CD4-positive, alpha-beta T cell (primary cell): ENCODE results near the gene DDX59. TPM values are rescaled to one million over a fixed set of nuclear protein-coding genes. Genes with fewer than 3 reads are reported as not detected.

Source experiments
- ATAC-seq: fragments of 200-7000 bp; cut with Tn5 transposase; one replicate; pipeline ENCODE4 v1.10.0; 2022; ENCODE audit warnings: mild to moderate bottlenecking; ENCODE audit not compliant: poor library complexity
- CTCF ChIA-PET: fragments of 350-600 bp; sonication (Branson Sonifier 250); formaldehyde crosslinking; loops from one replicate; lab custom pipeline; 2021; ENCODE audit warnings: antibody characterized with exemption, inconsistent platforms; lab: Charles Lee
- POLR2A ChIA-PET: fragments of 350-600 bp; sonication (Branson Sonifier 250); formaldehyde crosslinking; loops from one replicate; lab custom pipeline; 2021; ENCODE audit warnings: antibody characterized with exemption, inconsistent platforms; lab: Charles Lee
- DNase-seq, 14 experiments: peaks; one replicate each; pipeline ENCODE4 v3.0.0-alpha.2; 2013 to 2020; ENCODE audit warnings: mixed read lengths in 2 of 14
- H3K27ac ChIP-seq, 2 donors: one replicate each; pipeline versions ENCODE4 v1.5.1 to v1.7.0; 2013; ENCODE audit warnings: low read length in 2 of 2, low read depth in 1 of 2, mild to moderate bottlenecking in 1 of 2
- H3K27me3 ChIP-seq, 2 experiments: 1 replicate in 1 of 2; 2 replicates in 1 of 2; pipeline versions ENCODE4 v1.6.1 to v1.7.0; 2013; ENCODE audit warnings: low read length in 2 of 2, control low read depth in 1 of 2, mild to moderate bottlenecking in 1 of 2, moderate library complexity in 1 of 2; ENCODE audit not compliant: insufficient read depth in 2 of 2, control insufficient read depth in 1 of 2
- H3K36me3 ChIP-seq: one replicate; pipeline ENCODE4 v1.6.1; 2013; ENCODE audit warnings: low read length, control low read depth; ENCODE audit not compliant: insufficient read depth
- H3K4me1 ChIP-seq: one replicate; pipeline ENCODE4 v1.6.1; 2013; ENCODE audit warnings: low read length, control low read depth; ENCODE audit not compliant: insufficient read depth
- H3K4me3 ChIP-seq: one replicate; pipeline ENCODE4 v1.5.1; 2013; ENCODE audit warnings: mild to moderate bottlenecking, low read length, moderate library complexity
- H3K9me3 ChIP-seq, 2 experiments: 1 replicate in 1 of 2; 2 replicates in 1 of 2; pipeline versions ENCODE4 v1.6.1 to v1.7.0; 2013; ENCODE audit warnings: low read length in 2 of 2, mild to moderate bottlenecking in 2 of 2, control low read depth in 1 of 2, moderate library complexity in 1 of 2; ENCODE audit not compliant: control insufficient read depth in 1 of 2, insufficient read depth in 1 of 2
- H3K27ac Mint-ChIP-seq: one replicate; pipeline ENCODE4 v1.8.0; 2020; ENCODE audit warnings: mixed read lengths
- H3K27me3 Mint-ChIP-seq: one replicate; pipeline ENCODE4 v1.8.0; 2021; ENCODE audit warnings: mixed read lengths
- H3K36me3 Mint-ChIP-seq: one replicate; pipeline ENCODE4 v1.8.0; 2021; ENCODE audit warnings: low read depth, mixed read lengths
- H3K4me1 Mint-ChIP-seq: one replicate; pipeline ENCODE4 v1.8.0; 2021; ENCODE audit warnings: low read depth, mixed read lengths
- H3K4me3 Mint-ChIP-seq: one replicate; pipeline ENCODE4 v1.8.0; 2020; ENCODE audit warnings: mild to moderate bottlenecking, mixed read lengths
- H3K9me3 Mint-ChIP-seq: one replicate; pipeline ENCODE4 v1.8.0; 2020; ENCODE audit warnings: mixed read lengths
- CTCF ChIP-seq: fragments of 200-600 bp; IDR thresholded peaks from one replicate; pipeline ENCODE4 v1.8.0; 2022; ENCODE audit warnings: antibody characterized with exemption, mild to moderate bottlenecking
- intact Hi-C, 2 experiments: fragments of 100-400 bp; cut with DNase I in 1 of 2; cut with micrococcal nuclease in 1 of 2; formaldehyde crosslinking; loops; one replicate each; pipeline versions ENCODE4 v1.15.1 to v1.9.0; 2023 to 2025; cut with DNase I, micrococcal nuclease
- total RNA-seq, 174 experiments: library from RNA in 2 of 174; stranded (reverse) in 2 of 174; gene quantifications; one replicate each; pipeline ENCODE4 v1.2.3 and lab custom pipeline; 2021 to 2026

The DDX59 gene
- total RNA-seq, 2 experiments from 2014 or later: 24.7 to 27.6 TPM

GRCh38 chr1:200642481-200642880 lies 27.2 kb downstream of the DDX59 start:
- H3K27me3 ChIP-seq: no peaks in the 10 kb centered on the region
- Mint-ChIP-seq H3K4me3 (no peak overlapping the region), H3K4me1 (no peaks in the 10 kb centered on the region), H3K27ac (no peak overlapping the region), H3K27me3 (no peaks in the 10 kb centered on the region), H3K36me3 (peaks cover 48% of the 10 kb centered on the region), H3K9me3 (no peaks in the 10 kb centered on the region)
- DNase-seq (peak in 1 of 14 experiments; percentile 19), ATAC-seq (no peak)
- no peak for TF ChIP-seq CTCF
- no peak overlapping the region for H3K27ac ChIP-seq
- H3K9me3 ChIP-seq: no peaks in the 10 kb centered on the region
- H3K4me3 ChIP-seq: no peak overlapping the region
- peaks cover 15% of the 10 kb centered on the region for H3K36me3 ChIP-seq
- POLR2A ChIA-PET: no interaction called here
- intact Hi-C loops: no loop called here
- CTCF ChIA-PET: interaction anchor here (0.9 kb wide), 1 partner anchor 25 kb away, joined by 3 read pairs; no protein-coding TSS in a partner anchor
- H3K4me1 ChIP-seq: no peaks in the 10 kb centered on the region

DNA sequence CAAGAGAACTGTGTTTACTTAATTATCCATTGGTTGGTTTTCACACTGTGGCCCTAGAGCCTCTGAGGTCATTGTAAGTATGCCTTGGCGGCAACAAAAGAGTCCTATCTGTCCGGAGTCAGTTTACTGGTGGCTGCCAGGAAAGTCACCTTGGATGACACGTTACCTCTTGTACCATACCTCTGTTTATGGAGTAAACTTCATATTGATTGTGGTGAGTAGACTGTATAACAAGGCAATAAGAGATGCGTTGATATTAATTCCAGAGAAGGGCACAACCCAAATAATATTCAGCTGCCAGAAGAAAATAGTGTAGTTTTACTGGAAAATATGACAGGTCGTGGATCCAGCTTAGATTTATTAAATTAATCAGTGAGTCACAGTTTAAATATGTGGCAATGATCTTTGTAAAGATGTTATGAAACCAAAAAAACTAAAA lies 28.7 kb downstream of the DDX59 start:
- TF ChIP-seq CTCF: no peak
- no peaks in the 10 kb centered on the region for H3K9me3 ChIP-seq
- no peak overlapping the region for H3K27ac ChIP-seq
- H3K36me3 ChIP-seq: peaks cover 5% of the 10 kb centered on the region
- no peak overlapping the region for H3K27ac Mint-ChIP-seq
- ChIA-PET POLR2A (interaction anchor here (0.9 kb wide), 1 partner anchor 79 kb away, joined by 3 read pairs; no protein-coding TSS in a partner anchor), CTCF (interaction anchor here (1.6 kb wide), 1 partner anchor 19 kb away, joined by 3 read pairs; no protein-coding TSS in a partner anchor)
- DNase-seq: no peak
- H3K27me3 ChIP-seq: no peaks in the 10 kb centered on the region
- no peak for ATAC-seq
- no peaks in the 10 kb centered on the region for H3K4me1 Mint-ChIP-seq
- no peaks in the 10 kb centered on the region for H3K27me3 Mint-ChIP-seq
- H3K4me3 ChIP-seq: no peak overlapping the region
- no peak overlapping the region for H3K4me3 Mint-ChIP-seq
- peaks cover 35% of the 10 kb centered on the region for H3K36me3 Mint-ChIP-seq
- intact Hi-C loops: no loop called here
- no peaks in the 10 kb centered on the region for H3K4me1 ChIP-seq
- no peaks in the 10 kb centered on the region for H3K9me3 Mint-ChIP-seq

- intact Hi-C loops: no loop called here
- Mint-ChIP-seq H3K27me3 (no peaks in the 10 kb centered on the region), H3K4me1 (no peaks in the 10 kb centered on the region), H3K4me3 (no peak overlapping the region), H3K9me3 (no peaks in the 10 kb centered on the region), H3K36me3 (peaks cover 29% of the 10 kb centered on the region), H3K27ac (no peak overlapping the region)
- CTCF ChIA-PET: interaction anchor here (1.6 kb wide), 1 partner anchor 18 kb away, joined by 3 read pairs; no protein-coding TSS in a partner anchor
- Histone ChIP-seq H3K4me3 (no peak overlapping the region), H3K9me3 (no peaks in the 10 kb centered on the region), H3K36me3 (peaks cover 5% of the 10 kb centered on the region), H3K27me3 (no peaks in the 10 kb centered on the region), H3K27ac (no peak overlapping the region), H3K4me1 (no peaks in the 10 kb centered on the region)
- POLR2A ChIA-PET: interaction anchor here (0.9 kb wide), 1 partner anchor 78 kb away, joined by 3 read pairs; no protein-coding TSS in a partner anchor
- ATAC-seq (no peak), DNase-seq (no peak)
- no peak for TF ChIP-seq CTCF
Measured at GRCh38 chr1:200640373-200640962, 29.2 kb downstream of the DDX59 start.
